Left ventricle myocardium superior (tissue), 1 donor: ENCODE data around the gene FLRT1. TPM values are rescaled to one million over a fixed set of nuclear protein-coding genes. Genes with fewer than 3 reads are reported as not detected.
A peak's percentile ranks its signal among the peaks of the same experiment; 100 is the strongest.

Experiments
- ATAC-seq: fragments of 200-7000 bp; cut with Tn5 transposase; one replicate; pipeline ENCODE4 v1.9.1; 2020; ENCODE audit warnings: mild to moderate bottlenecking, moderate library complexity
- DNase-seq: peaks from one replicate; pipeline ENCODE4 v3.0.0-alpha.2; 2020
- intact Hi-C: fragments of 100-400 bp; cut with micrococcal nuclease; formaldehyde crosslinking; loops from one replicate; pipeline ENCODE4 v1.11.0; 2022
- total RNA-seq: library from RNA; stranded (reverse); fragmentation: NEBNext Ultra II Directional; extraction: Animal tissue kit (Norgen Biotek cat#: 25700); gene quantifications from one replicate; pipeline ENCODE4 v1.2.1, GENCODE V29; 2021
- donor health status: DM: no; HTN: yes; CAD: no; lungs with severe emphysema.

FLRT1 gene
- total RNA-seq, 1 donor from 2014 or later, result 0.45 TPM

GRCh38 chr11:64076758-64077157 is 41.0 kb downstream of the FLRT1 start:
- peak; percentile 55 for ATAC-seq
- intact Hi-C loops, result no loop called here
- DNase-seq, result no peak

- intact Hi-C loops, result no loop called here
- no peak for ATAC-seq
- DNase-seq, result no peak
These were observed 41.9 kb downstream of the FLRT1 start for GRCh38 chr11:64077607-64078006.

GRCh38 chr11:64078284-64078683 is 42.6 kb downstream of the FLRT1 start:
- no peak for DNase-seq
- intact Hi-C loops, result no loop called here
- ATAC-seq, result peak; percentile 54

GRCh38 chr11:64078905-64079304 is 43.2 kb downstream of the FLRT1 start:
- no peak for ATAC-seq
- intact Hi-C loops, result no loop called here

GRCh38 chr11:64080390-64080789 is 44.7 kb downstream of the FLRT1 start:
- intact Hi-C loops, result no loop called here
- ATAC-seq (no peak), DNase-seq (no peak)

More at GRCh38 chr11:64078905-64079304, 43.2 kb downstream of the FLRT1 start:
- no peak for DNase-seq

GRCh38 chr11:64081745-64082442 is 46.2 kb downstream of the FLRT1 start:
- DNase-seq (no peak), ATAC-seq (no peak)
- intact Hi-C loops, result no loop called here

GRCh38 chr11:64083398-64084080 is 47.8 kb downstream of the FLRT1 start:
- intact Hi-C loops, result no loop called here

GRCh38 chr11:64084146-64084950 is 48.6 kb downstream of the FLRT1 start:
- DNase-seq, result no peak
- intact Hi-C loops, result no loop called here
- peak; percentile 22 for ATAC-seq

More at GRCh38 chr11:64083398-64084080, 47.8 kb downstream of the FLRT1 start:
- ATAC-seq (no peak), DNase-seq (no peak)

- no peak for ATAC-seq
- intact Hi-C loops, result no loop called here
- no peak for DNase-seq
These were observed 49.4 kb downstream of the FLRT1 start for GRCh38 chr11:64084951-64085710.

Other genes with a start within 250 kb of the FLRT1 start
- 13.1 TPM for gene SPINDOC, start 222.5 kb upstream of the FLRT1 start, total RNA-seq
- 49.4 TPM for gene MARK2, start 196.8 kb upstream of the FLRT1 start, total RNA-seq
- 14.5 TPM for gene RCOR2, start 118.8 kb upstream of the FLRT1 start, total RNA-seq
- gene NAA40, start 96.9 kb upstream of the FLRT1 start, total RNA-seq, result 26.5 TPM
- gene COX8A, start 61.3 kb upstream of the FLRT1 start, total RNA-seq, result 1,107 TPM
- gene OTUB1, start 49.5 kb upstream of the FLRT1 start, total RNA-seq, result 54.4 TPM
- 139 TPM for gene MACROD1, start 130.2 kb downstream of the FLRT1 start, total RNA-seq
- 127 TPM for gene STIP1, start 150.2 kb downstream of the FLRT1 start, total RNA-seq
- 6.9 TPM for gene FERMT3, start 170.8 kb downstream of the FLRT1 start, total RNA-seq
- 84.9 TPM for gene TRPT1, start 190.3 kb downstream of the FLRT1 start, total RNA-seq
- 73.9 TPM for gene NUDT22, start 190.3 kb downstream of the FLRT1 start, total RNA-seq
- 59.1 TPM for gene DNAJC4, start 194.6 kb downstream of the FLRT1 start, total RNA-seq
- 305 TPM for gene VEGFB, start 198.7 kb downstream of the FLRT1 start, total RNA-seq
- 50.0 TPM for gene FKBP2, start 205.2 kb downstream of the FLRT1 start, total RNA-seq
- 132 TPM for gene PPP1R14B, start 211.0 kb downstream of the FLRT1 start, total RNA-seq
- 12.0 TPM for gene PLCB3, start 215.6 kb downstream of the FLRT1 start, total RNA-seq
- gene BAD, start 248.7 kb downstream of the FLRT1 start, total RNA-seq, result 98.7 TPM
- 33.6 TPM for gene GPR137, start 249.9 kb downstream of the FLRT1 start, total RNA-seq